ENCODE data around the gene FAM240A. TPM values are rescaled to one million over a fixed set of nuclear protein-coding genes. Genes with fewer than 3 reads are reported as not detected.

Gene FAM240A
- total RNA-seq, 1 donor from 2014 or later, result not detected

GRCh38 chr3:46663591-46664135, 51.3 kb downstream of the FAM240A start:
- no peak overlapping the region for H3K4me3 Mint-ChIP-seq (ENCODE audit: unreplicated experiment)
- peaks cover 25% of the 10 kb centered on the region for H3K4me1 Mint-ChIP-seq (ENCODE audit: low read depth, unreplicated experiment)
- peaks cover 5% of the 10 kb centered on the region for H3K9me3 Mint-ChIP-seq (ENCODE audit: unreplicated experiment)
- no peaks in the 10 kb centered on the region for H3K36me3 Mint-ChIP-seq (ENCODE audit: unreplicated experiment)
- no peak for DNase-seq
- peaks cover 7% of the 10 kb centered on the region for H3K27me3 Mint-ChIP-seq (ENCODE audit: unreplicated experiment)
- no peak overlapping the region for H3K27ac Mint-ChIP-seq (ENCODE audit: unreplicated experiment)
- no peak for TF ChIP-seq CTCF (IDR thresholded peaks at IDR 0.05; ENCODE audit: partially characterized antibody, unreplicated experiment)

- Mint-ChIP-seq H3K27ac (ENCODE audit: unreplicated experiment) (no peak overlapping the region), H3K9me3 (ENCODE audit: unreplicated experiment) (peaks cover 5% of the 10 kb centered on the region), H3K27me3 (ENCODE audit: unreplicated experiment) (peaks cover 7% of the 10 kb centered on the region), H3K4me1 (ENCODE audit: low read depth, unreplicated experiment) (peaks cover 25% of the 10 kb centered on the region), H3K4me3 (ENCODE audit: unreplicated experiment) (no peak overlapping the region), H3K36me3 (ENCODE audit: unreplicated experiment) (no peaks in the 10 kb centered on the region)
- no peak for TF ChIP-seq CTCF (IDR thresholded peaks at IDR 0.05; ENCODE audit: partially characterized antibody, unreplicated experiment)
- no peak for DNase-seq
Measured at GRCh38 chr3:46664188-46664970, 52.1 kb downstream of the FAM240A start.

- Mint-ChIP-seq H3K4me1 (ENCODE audit: low read depth, unreplicated experiment) (peaks cover 25% of the 10 kb centered on the region), H3K4me3 (ENCODE audit: unreplicated experiment) (no peak overlapping the region), H3K27ac (ENCODE audit: unreplicated experiment) (no peak overlapping the region), H3K27me3 (ENCODE audit: unreplicated experiment) (peaks cover 7% of the 10 kb centered on the region), H3K9me3 (ENCODE audit: unreplicated experiment) (peaks cover 5% of the 10 kb centered on the region), H3K36me3 (ENCODE audit: unreplicated experiment) (no peaks in the 10 kb centered on the region)
- TF ChIP-seq CTCF (IDR thresholded peaks at IDR 0.05; ENCODE audit: partially characterized antibody, unreplicated experiment), result no peak
- DNase-seq, result no peak
Measured at GRCh38 chr3:46664971-46665762, 52.8 kb downstream of the FAM240A start.

- no peak for DNase-seq
- Mint-ChIP-seq H3K9me3 (ENCODE audit: unreplicated experiment) (peaks cover 5% of the 10 kb centered on the region), H3K4me1 (ENCODE audit: low read depth, unreplicated experiment) (peaks cover 25% of the 10 kb centered on the region), H3K27me3 (ENCODE audit: unreplicated experiment) (peaks cover 7% of the 10 kb centered on the region), H3K27ac (ENCODE audit: unreplicated experiment) (no peak overlapping the region), H3K4me3 (ENCODE audit: unreplicated experiment) (peak overlapping the region; percentile 25), H3K36me3 (ENCODE audit: unreplicated experiment) (no peaks in the 10 kb centered on the region)
- TF ChIP-seq CTCF (IDR thresholded peaks at IDR 0.05; ENCODE audit: partially characterized antibody, unreplicated experiment), result no peak
Measured at GRCh38 chr3:46665763-46666452, 53.6 kb downstream of the FAM240A start.

Data from glutamatergic neuron (in vitro differentiated cells).